HG02884 (cell line): ENCODE data around the gene VASP.

Experiments used
- ATAC-seq: cut with Tn5 transposase; IDR thresholded peaks from one replicate; pipeline ENCODE4 v1.9.1; 2021; ENCODE audit warnings: mild to moderate bottlenecking, moderate library complexity; ENCODE audit not compliant: unreplicated experiment

VASP gene

GRCh38 chr19:45547965-45548609, 40.8 kb downstream of the VASP start:
- no peak for ATAC-seq

GRCh38 chr19:45553464-45553863, 46.2 kb downstream of the VASP start:
- no peak for ATAC-seq

GRCh38 chr19:45554481-45554880, 47.2 kb downstream of the VASP start:
- ATAC-seq = no peak

GRCh38 chr19:45556835-45557234, 49.6 kb downstream of the VASP start:
- no peak for ATAC-seq

- ATAC-seq = no peak
Measured at GRCh38 chr19:45558399-45558878, 51.2 kb downstream of the VASP start.

- no peak for ATAC-seq
Measured at GRCh38 chr19:45560038-45560437, 52.8 kb downstream of the VASP start.

GRCh38 chr19:45560686-45561085, 53.4 kb downstream of the VASP start:
- ATAC-seq = no peak

- ATAC-seq = no peak
Measured at GRCh38 chr19:45564131-45564780, 57.0 kb downstream of the VASP start.

GRCh38 chr19:45567609-45568008, 60.3 kb downstream of the VASP start:
- ATAC-seq = no peak

- no peak for ATAC-seq
Measured at GRCh38 chr19:45568732-45569131, 61.5 kb downstream of the VASP start.

GRCh38 chr19:45569619-45570421, 62.5 kb downstream of the VASP start:
- ATAC-seq = no peak

- ATAC-seq = no peak
Measured at GRCh38 chr19:45571457-45572220, 64.4 kb downstream of the VASP start.

- ATAC-seq = no peak
Measured at GRCh38 chr19:45574526-45574925, 67.2 kb downstream of the VASP start.

GRCh38 chr19:45575216-45575615, 67.9 kb downstream of the VASP start:
- ATAC-seq = no peak
